ENCODE measurements around the gene ERBB4.

- TF ChIP-seq, protein P1, sequence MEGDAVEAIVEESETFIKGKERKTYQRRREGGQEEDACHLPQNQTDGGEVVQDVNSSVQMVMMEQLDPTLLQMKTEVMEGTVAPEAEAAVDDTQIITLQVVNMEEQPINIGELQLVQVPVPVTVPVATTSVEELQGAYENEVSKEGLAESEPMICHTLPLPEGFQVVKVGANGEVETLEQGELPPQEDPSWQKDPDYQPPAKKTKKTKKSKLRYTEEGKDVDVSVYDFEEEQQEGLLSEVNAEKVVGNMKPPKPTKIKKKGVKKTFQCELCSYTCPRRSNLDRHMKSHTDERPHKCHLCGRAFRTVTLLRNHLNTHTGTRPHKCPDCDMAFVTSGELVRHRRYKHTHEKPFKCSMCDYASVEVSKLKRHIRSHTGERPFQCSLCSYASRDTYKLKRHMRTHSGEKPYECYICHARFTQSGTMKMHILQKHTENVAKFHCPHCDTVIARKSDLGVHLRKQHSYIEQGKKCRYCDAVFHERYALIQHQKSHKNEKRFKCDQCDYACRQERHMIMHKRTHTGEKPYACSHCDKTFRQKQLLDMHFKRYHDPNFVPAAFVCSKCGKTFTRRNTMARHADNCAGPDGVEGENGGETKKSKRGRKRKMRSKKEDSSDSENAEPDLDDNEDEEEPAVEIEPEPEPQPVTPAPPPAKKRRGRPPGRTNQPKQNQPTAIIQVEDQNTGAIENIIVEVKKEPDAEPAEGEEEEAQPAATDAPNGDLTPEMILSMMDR (conservative IDR thresholded peaks at IDR 0.05; ENCODE audit: low read length): no peak
- no peak for TF ChIP-seq EZH2phosphoT487 (IDR thresholded peaks at IDR 0.05; ENCODE audit: borderline replicate concordance, low read depth, low read length)
These were observed 541.7 kb downstream of the ERBB4 start for GRCh38 chr2:211996857-211997256.
